GM23248 (cell line): ENCODE results near the gene PLEKHJ1. TPM values are rescaled to one million over a fixed set of nuclear protein-coding genes. Genes with fewer than 3 reads are reported as not detected.

ENCODE experiments used
- DNase-seq: peaks from one replicate; pipeline ENCODE4 v3.0.0-alpha.2; 2015
- H2AFZ ChIP-seq: fragments of 200-600 bp; sonication (generic); 2 replicates; pipeline ENCODE4 v1.6.1; 2016; ENCODE audit warnings: antibody characterized with exemption
- H3F3A ChIP-seq: fragments of 200-600 bp; sonication (generic); 2 replicates; pipeline ENCODE4 v1.6.1; 2016; ENCODE audit warnings: mild to moderate bottlenecking, antibody characterized with exemption, mixed run types; ENCODE audit not compliant: insufficient read depth
- H3K27ac ChIP-seq: fragments of 200-600 bp; sonication (generic); 2 replicates; pipeline ENCODE4 v1.5.1; 2016; ENCODE audit warnings: mild to moderate bottlenecking
- H3K27me3 ChIP-seq: fragments of 200-600 bp; sonication (generic); replicated peaks from 2 replicates; pipeline ENCODE4 v1.6.1; 2016; ENCODE audit warnings: mild to moderate bottlenecking; ENCODE audit not compliant: insufficient read depth
- H3K36me3 ChIP-seq: fragments of 200-600 bp; sonication (generic); 2 replicates; pipeline ENCODE4 v1.6.1; 2016; ENCODE audit warnings: low read depth, mild to moderate bottlenecking
- H3K4me1 ChIP-seq: fragments of 200-600 bp; sonication (generic); 2 replicates; pipeline ENCODE4 v1.6.1; 2016; ENCODE audit warnings: mild to moderate bottlenecking; ENCODE audit not compliant: insufficient read depth
- H3K4me2 ChIP-seq: fragments of 200-600 bp; sonication (generic); one replicate; pipeline ENCODE4 v1.6.1; 2016; ENCODE audit warnings: mild to moderate bottlenecking; ENCODE audit not compliant: unreplicated experiment
- H3K4me3 ChIP-seq: fragments of 200-600 bp; sonication (generic); 2 replicates; pipeline ENCODE4 v1.5.1; 2016; ENCODE audit warnings: mild to moderate bottlenecking
- H3K79me2 ChIP-seq: fragments of 200-600 bp; sonication (generic); 2 replicates; pipeline ENCODE4 v1.6.1; 2016; ENCODE audit warnings: mild to moderate bottlenecking; ENCODE audit not compliant: insufficient read depth
- H3K9ac ChIP-seq: fragments of 200-600 bp; sonication (generic); 2 replicates; pipeline ENCODE4 v1.6.1; 2016; ENCODE audit warnings: mild to moderate bottlenecking
- H3K9me2 ChIP-seq: fragments of 200-600 bp; sonication (generic); 2 replicates; pipeline ENCODE4 v1.6.1; 2016; ENCODE audit warnings: mixed run types, mild to moderate bottlenecking, moderate library complexity; ENCODE audit not compliant: insufficient read depth
- H3K9me3 ChIP-seq: fragments of 200-600 bp; sonication (generic); one replicate; pipeline ENCODE4 v1.6.1; 2017; ENCODE audit warnings: low read depth
- H4K20me1 ChIP-seq: fragments of 200-600 bp; sonication (generic); 2 replicates; pipeline ENCODE4 v1.6.0; 2016; ENCODE audit not compliant: insufficient read depth
- EZH2 ChIP-seq: fragments of 200-600 bp; sonication (generic); IDR thresholded peaks from 2 replicates; pipeline ENCODE4 v1.6.1; 2018; ENCODE audit warnings: antibody characterized with exemption, mild to moderate bottlenecking; ENCODE audit not compliant: insufficient read depth, poor library complexity, severe bottlenecking
- EZH2phosphoT487 ChIP-seq: fragments of 200-600 bp; sonication (generic); IDR thresholded peaks from 2 replicates; pipeline ENCODE4 v1.6.1; 2018; ENCODE audit warnings: antibody characterized with exemption, moderate library complexity, mild to moderate bottlenecking, low read depth; ENCODE audit not compliant: insufficient read depth
- WGBS, 2 experiments: methylation state at CpG; one replicate each; pipeline ENCODE4 v1.1.6; 2015 to 2017; ENCODE audit warnings: low lambda C conversion rate in 2 of 2, low coverage in 1 of 2; ENCODE audit errors: missing lambda C conversion rate in 2 of 2; 5-methylcytosine and 5-hydroxymethylcytosine counted together
- in situ Hi-C: fragments of 300-500 bp; cut with MboI; formaldehyde crosslinking; loops from 2 replicates; pipeline ENCODE4 v1.15.0; 2020
- polyA plus RNA-seq: library from polyadenylated mRNA; unstranded; fragments of >200 nt; fragmentation: Nextera tagmentation; extraction: Ambion mirVana; gene quantifications from 2 replicates; pipeline ENCODE4 v1.2.1, GENCODE V29; 2016
- total RNA-seq: library from RNA; depleted of rRNA; stranded (reverse); fragments of >200 nt; shearing (Covaris generic); gene quantifications from 2 replicates; pipeline ENCODE4 v1.2.3, GENCODE V29; 2014

Gene PLEKHJ1
- total and polyA plus RNA-seq, 2 experiments from 2014 or later, result 62.3 to 68.3 TPM

- no peaks in the 10 kb centered on the region for H3K9me2 ChIP-seq
- H3F3A ChIP-seq, result peaks cover 17% of the 10 kb centered on the region
- H3K4me3 ChIP-seq, result peak overlapping the region; percentile 83
- peak overlapping the region; percentile 92 for H3K9ac ChIP-seq
- peak overlapping the region; percentile 75 for H3K4me2 ChIP-seq
- TF ChIP-seq EZH2phosphoT487, result no peak
- TF ChIP-seq EZH2, result no peak
- H3K79me2 ChIP-seq, result peaks cover 92% of the 10 kb centered on the region
- peaks cover 10% of the 10 kb centered on the region; the same call in 1 of the 2 replicates for H4K20me1 ChIP-seq
- in situ Hi-C loops, result no loop called here
- no peaks in the 10 kb centered on the region for H3K27me3 ChIP-seq
- WGBS, 2 experiments, result 33 to 41% methylated on average over 28 to 34 of the region's 34 CpGs
- H3K27ac ChIP-seq, result peak overlapping the region; percentile 19
- H3K36me3 ChIP-seq, result peaks cover 5% of the 10 kb centered on the region; the same call in 1 of the 2 replicates
- H3K9me3 ChIP-seq, result no peaks in the 10 kb centered on the region
- H2AFZ ChIP-seq, result no peak overlapping the region
- DNase-seq, result peak; percentile 56
- peaks cover 31% of the 10 kb centered on the region for H3K4me1 ChIP-seq
Measured at GRCh38 chr19:2239771-2240770, 3.9 kb upstream of the PLEKHJ1 start.

GRCh38 chr19:2239173-2239572, 3.0 kb upstream of the PLEKHJ1 start:
- Histone ChIP-seq H2AFZ (no peak overlapping the region), H3K4me1 (peaks cover 31% of the 10 kb centered on the region)
- peak; percentile 19 for DNase-seq

GRCh38 chr19:2237869-2238153, 1.7 kb upstream of the PLEKHJ1 start:
- peak overlapping the region; percentile 92 for H3K9ac ChIP-seq
- in situ Hi-C loops, result no loop called here
- peak overlapping the region; percentile 83 for H3K4me3 ChIP-seq
- H3K79me2 ChIP-seq, result peaks cover 92% of the 10 kb centered on the region
- H3K4me2 ChIP-seq, result peak overlapping the region; percentile 75
- H3F3A ChIP-seq, result peaks cover 19% of the 10 kb centered on the region
- peak overlapping the region; percentile 92; the same call in 1 of the 2 replicates for H3K27ac ChIP-seq
- H3K9me2 ChIP-seq, result no peaks in the 10 kb centered on the region
- H3K27me3 ChIP-seq, result no peaks in the 10 kb centered on the region
- H3K36me3 ChIP-seq, result no peaks in the 10 kb centered on the region
- H2AFZ ChIP-seq, result no peak overlapping the region
- TF ChIP-seq EZH2 (no peak), EZH2phosphoT487 (no peak)
- peaks cover 10% of the 10 kb centered on the region; the same call in 1 of the 2 replicates for H4K20me1 ChIP-seq
- WGBS, 2 experiments, result 66 to 69% methylated on average over 6 of the region's 6 CpGs
- no peaks in the 10 kb centered on the region for H3K9me3 ChIP-seq
- peaks cover 31% of the 10 kb centered on the region for H3K4me1 ChIP-seq
- no peak for DNase-seq

More at GRCh38 chr19:2239173-2239572, 3.0 kb upstream of the PLEKHJ1 start:
- TF ChIP-seq EZH2 (no peak), EZH2phosphoT487 (no peak)
- no peaks in the 10 kb centered on the region for H3K36me3 ChIP-seq
- peak overlapping the region; percentile 75 for H3K4me2 ChIP-seq
- peaks cover 10% of the 10 kb centered on the region; the same call in 1 of the 2 replicates for H4K20me1 ChIP-seq
- peak overlapping the region; percentile 19 for H3K27ac ChIP-seq
- H3K9me3 ChIP-seq, result no peaks in the 10 kb centered on the region
- peak overlapping the region; percentile 92 for H3K9ac ChIP-seq
- in situ Hi-C loops, result no loop called here
- H3F3A ChIP-seq, result peaks cover 17% of the 10 kb centered on the region
- H3K4me3 ChIP-seq, result peak overlapping the region; percentile 83
- no peaks in the 10 kb centered on the region for H3K9me2 ChIP-seq
- peaks cover 92% of the 10 kb centered on the region for H3K79me2 ChIP-seq
- no peaks in the 10 kb centered on the region for H3K27me3 ChIP-seq
- 56 to 63% methylated on average over 10 of the region's 10 CpGs for WGBS, 2 experiments

- H3K4me1 ChIP-seq, result peaks cover 31% of the 10 kb centered on the region
- peak overlapping the region; percentile 92 for H3K27ac ChIP-seq
- peak; percentile 53 for DNase-seq
- in situ Hi-C loops, result no loop called here
- H3K4me3 ChIP-seq, result peak overlapping the region; percentile 83
- H3K9ac ChIP-seq, result peak overlapping the region; percentile 92
- H3K9me2 ChIP-seq, result no peaks in the 10 kb centered on the region
- H4K20me1 ChIP-seq, result peaks cover 9% of the 10 kb centered on the region; the same call in 1 of the 2 replicates
- 21% methylated on average over 38 to 39 of the region's 43 CpGs for WGBS, 2 experiments
- no peaks in the 10 kb centered on the region for H3K36me3 ChIP-seq
- peak overlapping the region; percentile 66; the same call in 1 of the 2 replicates for H2AFZ ChIP-seq
- no peak for TF ChIP-seq EZH2phosphoT487
- TF ChIP-seq EZH2, result no peak
- H3F3A ChIP-seq, result peaks cover 24% of the 10 kb centered on the region
- peaks cover 92% of the 10 kb centered on the region for H3K79me2 ChIP-seq
- no peaks in the 10 kb centered on the region for H3K9me3 ChIP-seq
- no peaks in the 10 kb centered on the region for H3K27me3 ChIP-seq
- peak overlapping the region; percentile 75 for H3K4me2 ChIP-seq
Measured at GRCh38 chr19:2237051-2237868, 1.1 kb upstream of the PLEKHJ1 start.
